ENCODE measurements around the gene ADORA1.
A peak's percentile ranks its signal among the peaks of the same experiment; 100 is the strongest.

The ADORA1 gene

DNA sequence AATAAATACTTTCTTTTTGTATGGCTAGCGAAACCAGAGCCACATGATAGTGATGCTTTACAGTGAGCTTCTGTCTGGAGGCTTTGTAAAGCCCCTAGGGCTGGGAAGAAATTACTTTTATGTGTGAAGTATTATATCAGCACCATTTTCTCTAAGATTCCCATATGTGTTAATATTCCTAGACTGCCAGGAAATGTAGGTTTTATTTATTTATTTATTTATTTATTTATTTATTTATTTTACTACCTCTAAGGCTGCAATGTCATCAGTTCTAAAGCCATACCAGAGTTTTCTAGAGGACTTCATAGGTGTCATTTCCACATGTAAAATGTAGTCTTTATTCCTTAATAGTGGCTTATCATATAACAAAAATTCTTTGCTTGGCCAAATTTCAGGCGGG, 63.4 kb downstream of the ADORA1 start:
- no peak for DNase-seq

DNA sequence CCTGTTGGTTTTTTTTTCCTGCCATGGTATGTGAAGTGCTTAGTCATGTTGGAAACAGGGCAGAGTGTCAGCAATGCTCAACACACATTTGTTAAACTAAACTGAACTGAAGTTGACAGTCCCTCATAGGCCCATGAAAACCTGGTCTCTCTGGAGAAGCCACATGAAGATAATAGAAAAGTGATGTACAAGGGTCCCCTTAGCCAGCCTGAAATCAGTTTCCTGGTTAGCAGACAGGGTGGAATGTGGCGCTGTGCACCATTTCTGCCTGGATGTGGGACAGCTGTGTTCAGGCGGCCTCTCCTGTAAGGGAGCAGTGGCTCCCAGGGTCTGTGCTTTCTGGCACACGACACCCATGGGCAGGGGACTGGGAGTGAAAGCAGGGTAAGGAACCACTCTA, 68.8 kb downstream of the ADORA1 start:
- DNase-seq = no peak

DNA sequence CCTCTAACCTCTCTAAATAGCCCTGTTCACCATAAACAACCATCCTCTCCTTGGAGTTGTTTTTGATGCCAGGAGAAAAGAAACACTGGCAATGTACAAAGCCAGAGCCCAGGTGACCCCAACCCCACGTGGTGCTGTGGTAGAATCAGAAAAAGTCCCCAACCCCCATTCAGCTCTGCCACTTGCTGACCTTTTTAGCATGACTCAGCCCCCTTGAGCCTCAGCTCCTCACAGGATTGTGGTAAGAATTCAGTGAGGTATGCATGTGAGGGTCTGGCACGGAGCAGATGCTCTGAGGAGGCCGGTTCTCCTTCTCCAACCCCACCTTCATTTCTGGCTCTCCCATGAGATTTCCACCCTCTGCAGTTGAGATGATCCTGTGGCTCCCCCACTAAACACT, 70.1 kb downstream of the ADORA1 start:
- no peak for DNase-seq

DNA sequence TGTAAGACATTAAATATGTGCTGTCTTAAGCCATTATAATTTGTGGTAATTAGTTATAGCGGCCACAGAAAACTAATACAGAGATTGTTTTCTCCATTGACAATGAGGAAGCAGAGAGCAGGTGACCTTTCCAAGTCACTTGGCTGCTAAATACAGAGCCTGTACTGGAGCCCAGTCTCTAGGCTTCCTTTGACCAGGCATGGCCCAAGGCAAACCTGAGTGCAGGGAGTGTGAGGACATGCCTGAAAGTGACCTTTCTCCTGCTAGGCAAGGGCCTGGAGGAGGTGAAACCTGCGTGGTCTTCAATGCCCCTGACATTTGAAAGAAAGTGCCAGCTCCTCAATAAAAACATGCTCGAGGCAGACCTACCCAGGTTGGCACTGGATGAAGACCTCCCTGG, 71.5 kb downstream of the ADORA1 start:
- no peak for DNase-seq

DNA sequence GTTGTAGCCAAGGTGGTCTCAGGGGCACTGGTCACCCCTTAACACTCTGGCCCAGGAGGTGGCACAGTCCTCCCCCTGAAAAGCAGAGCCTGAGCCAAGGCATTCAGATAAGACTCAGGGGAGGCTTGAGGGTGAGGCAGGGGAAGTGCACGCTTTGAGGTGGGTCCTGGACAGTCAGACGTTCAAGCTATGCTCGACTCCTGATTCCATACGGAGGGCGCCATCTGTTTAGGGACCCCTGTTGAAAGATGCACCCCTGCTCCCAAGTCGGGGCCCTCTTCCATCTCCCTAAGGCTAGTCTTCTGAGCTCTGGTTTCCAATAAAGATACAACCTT, 71.9 kb downstream of the ADORA1 start:
- DNase-seq = no peak

DNA sequence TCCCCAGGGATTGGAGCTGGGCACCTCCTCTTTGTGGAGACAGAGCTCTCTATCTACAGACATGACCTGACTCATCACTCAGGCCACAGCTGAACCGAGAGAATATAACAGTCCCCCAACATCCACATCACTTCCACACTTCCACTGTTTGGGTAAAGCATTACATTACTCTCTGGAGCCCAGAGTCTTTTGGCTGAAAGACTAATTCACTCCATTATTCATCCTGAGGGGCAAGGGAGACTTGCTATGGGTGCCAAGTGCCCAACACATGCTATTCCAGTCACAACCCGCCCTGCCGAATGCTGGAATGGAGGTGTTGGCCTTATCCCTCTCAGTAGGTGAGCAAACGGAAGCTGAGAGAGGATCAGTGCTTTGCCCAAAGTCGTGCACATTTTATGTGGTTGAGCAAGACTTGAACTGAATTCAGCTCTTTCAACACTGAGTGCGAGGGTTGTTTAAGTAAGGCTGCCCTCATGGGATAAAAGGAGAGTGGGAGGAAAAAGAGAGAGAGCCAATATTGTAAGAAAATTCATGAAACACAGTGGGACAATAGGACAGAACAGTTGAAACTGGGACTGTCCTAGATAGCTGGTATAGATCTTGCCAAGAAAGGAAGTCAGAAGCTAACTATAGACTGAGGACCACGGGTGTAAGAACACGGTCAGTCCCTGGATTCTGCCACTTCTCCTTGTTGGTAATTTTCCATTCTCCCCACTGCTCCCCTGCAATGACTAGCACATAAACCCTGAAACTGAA, 72.5 kb downstream of the ADORA1 start:
- no peak for DNase-seq

DNA sequence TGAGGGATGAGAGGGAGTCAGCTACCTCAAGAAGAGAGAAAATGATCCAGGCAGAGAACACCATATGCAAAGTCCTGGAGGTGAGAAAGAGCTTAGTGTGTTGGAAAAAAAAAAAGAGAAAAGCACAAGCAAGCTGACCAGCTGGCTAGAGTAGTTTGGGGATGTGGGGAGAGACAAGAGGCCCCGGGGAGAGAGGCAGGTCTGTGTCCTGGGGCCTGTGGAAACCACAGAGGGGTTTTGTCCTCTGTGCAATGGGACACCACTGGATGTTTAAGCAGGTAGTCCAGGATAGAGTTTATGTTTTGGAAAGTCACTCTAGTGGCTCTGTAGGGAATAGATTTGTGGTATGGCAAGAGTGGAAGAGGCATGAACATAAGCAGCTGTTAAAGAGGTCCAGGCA, 73.4 kb downstream of the ADORA1 start:
- DNase-seq = no peak

DNA sequence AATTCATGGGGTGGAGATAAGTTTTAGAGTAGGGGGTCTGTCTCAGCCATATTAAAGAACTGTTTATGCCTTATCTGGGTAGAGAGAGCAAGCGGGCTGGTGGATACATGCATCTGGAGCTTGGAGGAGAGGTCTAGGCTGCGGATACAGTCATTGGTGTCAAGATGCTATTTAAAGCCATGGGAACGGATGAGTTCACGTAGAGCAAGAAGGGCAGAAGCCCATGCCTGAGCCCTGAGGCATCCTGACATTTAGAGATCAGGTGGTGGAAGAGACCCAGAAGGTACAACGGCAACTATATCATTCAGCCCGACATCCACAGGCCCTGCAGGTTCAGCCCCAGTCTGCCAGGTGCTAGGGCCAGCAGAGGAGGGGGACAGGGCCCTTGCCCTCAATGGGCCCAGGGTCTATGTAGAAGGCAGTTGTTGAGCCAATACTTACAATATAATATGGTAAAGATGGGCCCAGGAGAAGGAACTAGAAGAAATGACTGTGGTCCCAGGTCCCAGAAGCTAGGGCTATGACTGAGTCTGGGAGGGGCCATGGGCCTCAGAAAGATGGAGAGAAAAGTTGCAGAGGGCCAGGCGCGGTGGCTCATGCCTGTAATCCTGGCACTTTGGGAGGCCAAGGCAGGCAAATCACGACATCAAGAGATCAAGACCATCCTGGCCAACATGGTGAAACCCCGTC, 74.1 kb downstream of the ADORA1 start:
- no peak for DNase-seq

DNA sequence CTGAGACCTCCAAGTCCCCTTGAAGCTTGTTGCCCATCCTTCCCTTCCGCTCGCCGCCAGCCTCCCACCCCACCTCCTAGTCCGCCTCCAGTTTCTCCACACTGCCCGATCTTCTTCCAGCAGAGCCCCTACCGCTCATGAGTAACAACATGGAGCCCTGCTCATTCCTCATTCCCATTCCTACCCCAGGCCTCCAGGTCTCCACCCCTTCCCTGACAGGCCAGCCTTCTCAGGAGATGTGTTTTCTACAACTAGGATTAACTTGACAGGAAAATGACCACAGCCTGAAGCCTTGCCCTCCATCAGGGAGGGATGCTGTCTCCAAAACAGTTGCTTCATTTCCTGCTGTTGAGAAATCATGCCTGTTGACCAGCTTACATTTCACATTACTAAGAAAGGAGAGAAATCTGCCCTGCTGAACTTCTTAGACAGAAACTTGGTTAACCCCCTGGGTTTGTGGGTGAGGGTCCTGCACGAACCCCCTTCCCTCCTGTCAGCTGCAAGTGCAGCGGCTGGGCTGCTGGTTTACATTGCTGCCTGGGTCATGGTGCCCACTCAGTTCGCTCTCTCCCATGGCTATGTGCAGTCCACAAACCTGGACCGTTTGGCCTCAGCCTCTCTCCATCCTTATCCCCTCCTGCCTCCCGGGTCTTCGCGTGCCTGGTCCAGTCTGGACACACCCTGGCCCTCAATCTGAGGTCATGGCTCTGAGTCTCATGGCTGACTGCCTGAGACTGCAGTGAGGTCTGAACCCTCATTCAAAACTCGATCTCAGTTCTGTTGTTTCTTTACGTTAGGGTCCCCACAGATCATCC, 75.1 kb downstream of the ADORA1 start:
- DNase-seq = no peak

DNA sequence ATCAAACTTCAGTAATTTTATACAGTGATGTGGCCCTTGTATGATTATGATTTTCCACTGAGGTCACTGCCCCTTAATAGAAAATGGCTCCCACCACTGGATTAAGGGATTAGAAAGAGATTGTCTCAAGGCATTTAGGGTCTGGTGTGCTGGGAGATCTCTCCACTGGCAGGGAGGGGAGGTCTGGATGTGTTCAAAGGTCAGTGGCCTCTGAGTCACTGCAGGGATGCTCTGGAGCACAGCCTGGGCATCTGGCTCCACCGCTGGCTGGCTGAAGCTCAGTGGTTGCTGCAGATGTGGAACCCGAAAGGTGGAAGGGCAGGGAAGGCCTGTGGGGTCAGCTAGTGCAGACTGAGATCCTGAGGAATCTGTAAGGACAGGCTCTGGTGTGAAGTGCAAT, 77.2 kb downstream of the ADORA1 start:
- DNase-seq = no peak

DNA sequence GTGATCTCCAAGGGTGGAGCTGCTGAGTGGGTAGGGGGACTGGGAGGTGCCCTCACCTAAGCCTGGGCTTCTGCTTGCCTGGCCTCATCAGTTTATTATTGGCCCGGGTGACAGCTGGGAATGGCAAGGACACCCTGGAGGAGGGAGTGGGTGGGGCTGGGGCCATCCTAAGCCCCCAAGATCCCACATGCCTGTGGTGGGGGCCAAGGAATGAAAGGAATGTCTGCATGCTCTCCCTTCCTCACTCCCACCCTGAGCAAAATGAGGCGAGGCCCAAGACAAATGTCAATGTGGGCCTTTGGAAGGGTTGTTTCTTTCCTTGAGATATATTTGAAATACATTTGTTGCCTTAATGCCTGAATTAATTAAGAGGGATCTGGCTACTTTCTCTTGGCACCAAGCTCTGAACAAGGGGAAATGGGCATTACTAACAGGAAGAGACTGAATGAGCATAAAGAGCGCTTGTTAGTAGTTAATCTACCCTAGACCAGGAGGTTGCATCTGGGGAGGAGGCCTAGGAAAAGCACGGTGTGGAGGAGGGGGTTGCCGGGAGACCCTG, 78.7 kb downstream of the ADORA1 start:
- DNase-seq = no peak

DNA sequence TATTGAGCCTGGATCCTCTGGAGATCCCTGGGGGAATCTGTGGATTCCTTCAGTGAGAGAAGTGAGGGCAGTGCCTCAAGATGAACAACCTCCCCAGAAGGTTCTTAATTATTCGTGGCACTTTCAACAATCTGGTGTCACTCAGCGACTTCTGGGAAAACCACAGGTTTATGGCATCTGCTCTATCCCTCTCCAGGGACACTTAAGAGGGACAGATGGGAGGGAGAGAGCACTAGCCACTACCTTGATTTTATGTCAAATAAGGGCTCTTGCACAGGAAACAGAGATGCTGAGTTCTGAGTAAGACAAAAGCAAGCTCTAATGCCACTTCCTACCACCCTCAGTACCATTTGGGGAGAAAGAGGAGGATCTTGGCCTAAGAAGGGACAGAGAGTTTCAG, 80.2 kb downstream of the ADORA1 start:
- no peak for DNase-seq

DNA sequence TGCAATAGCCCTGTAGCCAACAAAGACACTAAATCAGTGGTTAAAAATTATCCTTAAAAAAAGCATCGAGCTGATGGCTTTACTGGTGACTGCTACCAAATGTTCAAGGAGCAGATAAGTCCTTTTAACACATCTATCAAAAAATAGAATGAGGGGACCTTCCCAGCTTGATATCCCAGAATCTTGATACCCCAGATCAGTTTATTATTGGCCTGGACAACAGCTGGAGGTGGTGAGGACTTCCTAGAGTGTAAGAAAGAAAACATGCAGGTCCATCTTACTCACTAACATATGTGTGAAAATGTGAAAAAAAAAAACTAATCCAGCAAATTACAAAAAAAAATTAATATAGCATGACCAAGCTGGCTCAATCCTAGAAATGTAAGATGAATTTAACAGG, 80.7 kb downstream of the ADORA1 start:
- DNase-seq = no peak

DNA sequence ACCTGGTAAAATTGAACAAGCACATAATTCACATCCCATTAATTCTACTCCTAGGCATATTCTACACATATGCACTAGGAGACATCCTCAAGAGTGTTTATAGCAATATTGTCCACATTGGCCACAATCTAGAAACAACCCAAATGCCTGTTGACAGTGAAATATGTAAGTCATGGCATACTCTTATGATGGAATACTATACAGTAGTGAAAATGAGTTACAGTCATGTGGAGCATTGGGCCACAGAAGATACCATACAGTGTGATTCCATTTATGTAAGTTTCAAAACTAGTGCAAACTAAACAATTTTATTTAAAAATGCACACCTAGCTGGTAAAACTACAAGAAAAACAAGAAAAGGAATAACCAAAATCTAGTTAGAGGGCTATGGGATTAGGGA, 82.8 kb downstream of the ADORA1 start:
- DNase-seq = no peak

DNA sequence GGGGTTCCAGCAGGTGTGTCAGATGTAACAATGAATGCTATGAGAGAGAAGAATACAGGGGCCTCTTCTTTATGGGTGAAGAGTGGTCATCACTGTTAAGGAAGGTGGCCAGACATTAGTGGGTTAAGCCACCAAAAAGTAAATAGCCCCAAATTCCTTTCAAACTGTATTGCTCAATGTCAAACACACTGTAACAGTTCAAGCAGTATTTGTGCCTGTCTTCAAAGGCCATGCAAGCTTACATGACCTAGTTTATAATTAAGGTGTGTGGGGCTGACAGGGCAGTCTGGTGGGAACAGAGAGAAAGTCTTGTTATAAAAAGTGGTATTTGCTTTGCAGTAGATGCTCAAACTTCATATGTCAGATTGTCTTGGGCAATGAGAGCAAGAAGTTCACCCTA, 83.5 kb downstream of the ADORA1 start:
- no peak for DNase-seq

DNA sequence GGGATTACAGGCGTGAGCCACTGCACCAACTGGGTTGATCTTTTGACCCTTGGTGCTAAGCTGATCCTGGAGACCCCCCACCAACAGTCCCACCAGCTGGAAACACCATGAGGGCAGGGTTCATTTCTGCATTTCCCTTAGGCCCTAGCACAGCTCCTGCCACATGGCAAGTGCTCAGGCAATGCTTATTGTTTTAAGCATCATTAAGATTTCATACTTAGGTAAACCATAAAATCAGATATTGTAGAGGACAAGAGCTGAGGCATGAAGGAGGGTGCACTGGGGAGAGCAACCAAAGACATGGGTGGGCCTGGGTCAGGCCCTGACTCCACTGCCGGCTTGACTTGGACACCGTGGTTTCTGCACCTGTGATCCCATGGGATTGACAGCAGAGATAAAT, 84.3 kb downstream of the ADORA1 start:
- DNase-seq = no peak

DNA sequence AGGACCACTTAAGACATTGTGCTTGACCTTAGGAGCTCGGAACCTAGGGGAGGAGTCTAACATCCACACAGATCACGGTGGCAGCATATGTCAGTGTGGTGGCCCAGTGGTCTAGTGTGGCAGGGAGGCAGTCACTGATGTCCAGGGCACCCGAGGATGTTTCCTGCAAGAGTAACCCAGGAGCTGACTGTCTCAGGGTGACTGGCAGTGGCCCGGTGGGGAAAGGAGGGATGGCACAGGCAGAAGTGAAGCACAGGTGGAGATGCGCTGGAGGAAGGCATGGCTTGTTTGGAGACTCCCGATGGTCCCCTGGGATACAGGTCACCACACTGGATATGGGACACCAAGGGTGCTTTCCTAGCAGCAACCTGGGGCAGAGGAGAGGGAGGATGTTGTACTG, 85.6 kb downstream of the ADORA1 start:
- no peak for DNase-seq

DNA sequence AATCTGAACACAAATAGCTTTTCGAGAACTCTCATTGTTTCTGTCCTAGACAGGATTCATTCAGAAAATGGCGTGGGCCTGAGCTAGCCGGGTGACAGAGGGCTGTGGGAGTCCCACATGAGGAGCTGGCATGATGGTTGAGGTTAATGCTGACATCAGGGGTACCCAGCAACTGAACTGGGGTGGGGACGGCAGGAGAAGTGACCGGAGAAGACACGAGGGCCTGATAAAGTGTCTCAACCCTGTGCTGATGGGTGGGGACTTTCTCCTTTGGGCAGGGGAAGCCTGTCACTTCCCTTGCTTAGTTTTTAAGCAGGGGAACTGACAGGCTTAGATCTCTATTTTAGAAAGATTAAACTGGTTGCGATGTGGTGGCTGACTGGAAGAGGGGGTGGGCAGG, 87.3 kb downstream of the ADORA1 start:
- DNase-seq = no peak

DNA sequence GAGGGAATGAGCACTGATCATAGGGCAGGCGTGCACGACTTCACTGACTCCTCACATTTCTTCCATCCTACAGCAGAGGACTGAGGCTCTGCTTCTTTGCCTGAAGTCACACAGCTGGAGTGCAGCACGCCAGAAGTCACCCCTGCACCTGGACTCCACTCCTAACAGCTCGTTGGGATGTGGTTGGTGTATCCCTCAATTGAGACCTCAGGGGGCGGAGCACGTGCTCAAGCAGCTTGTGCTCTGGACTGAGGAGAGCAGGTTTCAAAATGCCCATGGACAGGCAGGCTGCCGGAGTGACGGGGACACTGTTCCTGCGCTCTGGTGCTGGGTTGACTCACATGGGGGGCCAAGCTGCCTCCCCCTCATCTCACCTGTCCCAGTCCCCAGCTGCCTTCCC, 88.0 kb downstream of the ADORA1 start:
- DNase-seq = peak; percentile 46

DNA sequence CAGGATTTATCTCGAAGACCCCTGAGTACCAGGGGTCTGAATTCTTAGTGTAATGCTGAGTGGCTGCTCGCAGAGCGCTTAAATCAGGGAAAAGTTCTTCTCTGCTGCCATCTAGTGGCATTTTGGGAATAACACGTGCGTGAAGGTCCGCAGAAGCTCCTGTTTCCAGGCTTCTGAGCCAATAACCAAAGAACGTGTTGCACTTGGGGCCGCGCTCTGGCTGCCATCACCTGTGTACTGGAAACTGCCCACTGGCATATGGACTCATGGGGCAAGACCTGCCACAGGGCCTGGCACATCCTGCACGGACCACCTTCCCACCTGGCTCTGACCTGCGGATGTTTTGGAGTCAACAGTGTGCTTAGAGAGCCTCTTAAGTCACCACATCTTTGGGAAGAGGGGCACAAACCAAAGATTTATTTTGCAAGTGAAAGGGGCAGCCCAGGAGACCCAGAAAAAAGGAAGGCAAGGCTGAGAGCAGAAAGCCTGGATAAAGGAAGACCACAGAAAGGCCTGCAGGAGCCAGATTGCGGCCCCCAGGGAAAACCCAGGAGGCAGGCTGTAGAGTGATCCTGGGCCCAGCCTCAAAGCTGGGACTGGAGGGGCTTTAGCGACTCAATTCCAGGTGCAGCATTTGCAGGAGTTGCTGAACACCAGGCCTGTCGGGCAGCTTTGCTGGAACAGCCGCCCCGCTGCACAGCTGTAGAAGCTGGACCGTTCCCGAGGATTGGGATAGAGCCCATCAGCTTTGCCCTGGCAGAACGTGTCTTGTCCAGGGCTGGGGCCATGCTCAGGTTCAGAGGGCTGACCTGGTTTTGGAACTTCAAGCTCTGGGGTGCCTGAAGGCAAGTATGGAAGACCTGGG, 89.0 kb downstream of the ADORA1 start:
- peak; percentile 29 for DNase-seq
